Adrenal gland (tissue), 19 donors: Measurements from ENCODE around the gene PCSK6. TPM values are rescaled to one million over a fixed set of nuclear protein-coding genes. Genes with fewer than 3 reads are reported as not detected.
A peak's percentile ranks its signal among the peaks of the same experiment; 100 is the strongest.

ENCODE experiments used
- DNase-seq, 7 donors: peaks; one replicate each; pipeline ENCODE4 v3.0.0-alpha.2; 2019 to 2020
- H3K27ac ChIP-seq, 5 donors: fragments of 200-600 bp; sonication (generic) in 4 of 5; 1 replicate in 3 of 5; 2 replicates in 2 of 5; pipeline versions ENCODE4 v1.5.1 to v1.8.0; 2016 to 2020; ENCODE audit warnings: mild to moderate bottlenecking in 1 of 5
- H3K27me3 ChIP-seq: fragments of 200-600 bp; 2 replicates; pipeline ENCODE4 v1.8.0; 2021
- H3K36me3 ChIP-seq, 2 donors: fragments of 200-600 bp; replicated peaks in 1 of 2; 1 replicate in 1 of 2; 2 replicates in 1 of 2; pipeline versions ENCODE4 v1.5.1 to v1.8.0; 2018 to 2022
- H3K4me1 ChIP-seq, 2 donors: fragments of 200-600 bp; replicated peaks in 1 of 2; 1 replicate in 1 of 2; 2 replicates in 1 of 2; pipeline versions ENCODE4 v1.5.1 to v1.8.0; 2018 to 2021
- H3K4me3 ChIP-seq, 4 donors: fragments of 200-600 bp; sonication (generic) in 3 of 4; one replicate each; pipeline ENCODE4 v1.5.1; 2016 to 2018
- H3K9me3 ChIP-seq, 3 donors: fragments of 200-600 bp; sonication (generic) in 1 of 3; replicated peaks in 1 of 3; 1 replicate in 2 of 3; 2 replicates in 1 of 3; pipeline versions ENCODE4 v1.5.1 to v1.8.0; 2016 to 2021
- CTCF ChIP-seq, 6 experiments: fragments of 450-650 bp in 4 of 6; fragments of 200-600 bp in 2 of 6; sonication (generic) in 1 of 6; IDR thresholded peaks; 1 replicate in 5 of 6; 2 replicates in 1 of 6; pipeline versions ENCODE4 v1.5.1 to v1.8.0; 2016 to 2021; ENCODE audit warnings: antibody characterized with exemption in 6 of 6, mild to moderate bottlenecking in 2 of 6, moderate library complexity in 1 of 6
- POLR2A ChIP-seq, 2 donors: fragments of 450-650 bp; IDR thresholded peaks; one replicate each; pipeline ENCODE4 v1.6.1; 2017; ENCODE audit warnings: antibody characterized with exemption in 2 of 2, mild to moderate bottlenecking in 2 of 2, moderate library complexity in 1 of 2
- WGBS, 4 donors: extraction: QIAGEN DNeasy Blood & Tissue Kit in 2 of 4; methylation state at CpG; one replicate each; pipeline versions ENCODE4 v1.1.5 to v1.1.7; 2013 to 2017; 5-methylcytosine and 5-hydroxymethylcytosine counted together
- intact Hi-C, 2 donors: fragments of 100-400 bp; cut with DNase I; formaldehyde crosslinking; loops; one replicate each; pipeline versions ENCODE4 v1.14.1 to v1.15.0; 2022 to 2023
- long read RNA-seq, 10 donors: library from polyadenylated mRNA in 3 of 10; unstranded in 2 of 10; stranded (forward) in 1 of 10; transcript quantifications; one replicate each; pipeline ENCODE4 v2.0.0 and lab custom pipeline, GENCODE V29; 2021 to 2026
- polyA plus RNA-seq, 3 donors: library from polyadenylated mRNA; stranded (reverse); fragments of 200-250 nt in 2 of 3; fragments of 350-450 nt in 1 of 3; fragmentation: Illumina TruSeq in 1 of 3; extraction: RNeasy Lipid Tissue Mini Kit (QIAGEN cat#74804) in 1 of 3; gene quantifications; one replicate each; pipeline ENCODE4 v1.2.3, GENCODE V29; 2013 to 2014
- total RNA-seq, 9 donors: library from RNA; depleted of rRNA in 4 of 9; stranded (reverse); fragments of >200 nt in 4 of 9; fragments of 120-200 nt in 1 of 9; fragmentation: NEBNext Ultra II Directional in 1 of 9; extraction: Animal tissue kit (Norgen Biotek cat#: 25700) in 1 of 9; gene quantifications; one replicate each; pipeline versions ENCODE4 v1.1.0 to v1.2.4, GENCODE V29; 2013 to 2023
- donor health status: healthy with polysubstance abuse.
- donor health status: Bipolar disorder and iron deficiency.
- donor health status: DM: yes; HTN: yes; CAD: no.
- donor health status: DM: no; HTN: no; CAD: no.
- donor health status: DM: no; HTN: no; CAD: no.
- donor health status: DM: yes; HTN: yes; CAD: no.

The PCSK6 gene
- total RNA-seq: 10 to 100 TPM in 4 of 9 donors, 1 to 10 TPM in 5; 2.4 to 53.0 (median 8.3) TPM
- polyA plus RNA-seq: 1 to 10 TPM in 2 of 3 donors, under 1 TPM in 1; 0.88 to 2.8 (median 2.0) TPM
- long read RNA-seq, donor 1, full-length matches to known transcripts: 14 of 14 reads
- long read RNA-seq, donor 1, partial matches to known transcripts: 0 of 14 reads
- long read RNA-seq, donor 1, other reads (novel, unspliced or antisense): 0 of 14 reads
- long read RNA-seq, donor 2, full-length matches to known transcripts: 24 of 24 reads
- long read RNA-seq, donor 2, partial matches to known transcripts: 0 of 24 reads
- long read RNA-seq, donor 2, other reads (novel, unspliced or antisense): 0 of 24 reads
- long read RNA-seq, donor 3: 0 reads
- long read RNA-seq, donor 4, partial matches to known transcripts: 0 of 1 reads
- long read RNA-seq, donor 4, other reads (novel, unspliced or antisense): 1 of 1 reads
- long read RNA-seq, donor 5, full-length matches to known transcripts: 4 of 8 reads
- long read RNA-seq, donor 5, partial matches to known transcripts: 0 of 8 reads
- long read RNA-seq, donor 5, other reads (novel, unspliced or antisense): 4 of 8 reads
- long read RNA-seq, donor 6: 0 reads
- long read RNA-seq, donor 7, partial matches to known transcripts: 0 of 2 reads
- long read RNA-seq, donor 7, other reads (novel, unspliced or antisense): 0 of 2 reads
- long read RNA-seq, donor 8, full-length matches to known transcripts: 15 of 15 reads
- long read RNA-seq, donor 8, partial matches to known transcripts: 0 of 15 reads
- long read RNA-seq, donor 8, other reads (novel, unspliced or antisense): 0 of 15 reads
- long read RNA-seq, donor 9, full-length matches to known transcripts: 4 of 4 reads
- long read RNA-seq, donor 9, partial matches to known transcripts: 0 of 4 reads
- long read RNA-seq, donor 9, other reads (novel, unspliced or antisense): 0 of 4 reads
- long read RNA-seq, donor 10, full-length matches to known transcripts: 10 of 10 reads
- long read RNA-seq, donor 10, partial matches to known transcripts: 0 of 10 reads
- long read RNA-seq, donor 10, other reads (novel, unspliced or antisense): 0 of 10 reads

GRCh38 chr15:101489599-101490407, at the start of gene PCSK6:
TSS of gene PCSK6 (minus strand) at chr15:101489707. CDS start at chr15:101489670, 37 bp downstream.
- Histone ChIP-seq H3K4me1 (no peaks in the 10 kb centered on the region), H3K4me3 (peak within 1 kb of the TSS in 1 of 4 donors; percentile 52), H3K27ac (no peak within 1 kb of the TSS), H3K9me3 (no peaks in the 10 kb centered on the region), H3K27me3 (peaks cover 12% of the 10 kb centered on the region), H3K36me3 (no peaks in the 10 kb centered on the region)
- intact Hi-C loops: loop anchor here in 1 of 2 donors (10.0 kb wide), 2 partner anchors 125 to 185 kb away; no protein-coding TSS in a partner anchor
- TF ChIP-seq CTCF (IDR thresholded peaks at IDR 0.05) (no peak), POLR2A (IDR thresholded peaks at IDR 0.05) (no peak)
- WGBS, 4 donors: 22 to 84% (median 41%) methylated on average over 14 to 111 of the region's 111 CpGs
- DNase-seq: peak in 2 of 7 donors; percentile 19 to 34

- WGBS, 4 donors: 78 to 81% (median 79%) methylated on average over 5 of the region's 5 CpGs
- DNase-seq: peak in 1 of 7 donors; percentile 6
- no peak overlapping the region for H3K27ac ChIP-seq
- no peaks in the 10 kb centered on the region for H3K4me1 ChIP-seq
- no peaks in the 10 kb centered on the region for H3K36me3 ChIP-seq
- H3K4me3 ChIP-seq: no peak overlapping the region
- intact Hi-C loops: no loop called here
- no peak for TF ChIP-seq POLR2A (IDR thresholded peaks at IDR 0.05)
- TF ChIP-seq CTCF (IDR thresholded peaks at IDR 0.05): no peak
- no peaks in the 10 kb centered on the region for H3K9me3 ChIP-seq
- H3K27me3 ChIP-seq: no peaks in the 10 kb centered on the region
These were observed 49.5 kb upstream of the PCSK6 start for GRCh38 chr15:101538996-101539395.

GRCh38 chr15:101538177-101538576, 48.7 kb upstream of the PCSK6 start:
- intact Hi-C loops: no loop called here
- WGBS, 4 donors: 80 to 84% (median 82%) methylated on average over 3 of the region's 3 CpGs

More at GRCh38 chr15:101538177-101538576, 48.7 kb upstream of the PCSK6 start:
- TF ChIP-seq CTCF (IDR thresholded peaks at IDR 0.05): no peak
- Histone ChIP-seq H3K27ac (no peak overlapping the region), H3K36me3 (no peaks in the 10 kb centered on the region), H3K27me3 (no peaks in the 10 kb centered on the region), H3K4me3 (no peak overlapping the region), H3K9me3 (no peaks in the 10 kb centered on the region), H3K4me1 (no peaks in the 10 kb centered on the region)
- DNase-seq: peak in 1 of 7 donors; percentile 2
